Neural crest cell (in vitro differentiated cells): Measurements from ENCODE around the gene TALDO1. TPM values are rescaled to one million over a fixed set of nuclear protein-coding genes. Genes with fewer than 3 reads are reported as not detected.

ENCODE experiments used
- DNase-seq: peaks from one replicate; pipeline ENCODE4 v3.0.0; 2021; ENCODE audit warnings: low read depth, mixed read lengths, low spot score
- H3K27ac Mint-ChIP-seq: one replicate; pipeline ENCODE4 v1.8.0; 2021; ENCODE audit warnings: mild to moderate bottlenecking, mixed read lengths; ENCODE audit not compliant: unreplicated experiment
- H3K27me3 Mint-ChIP-seq: 2 replicates; pipeline ENCODE4 v1.8.0; 2021; ENCODE audit warnings: low read depth, mild to moderate bottlenecking, mixed read lengths
- H3K36me3 Mint-ChIP-seq: 2 replicates; pipeline ENCODE4 v1.8.0; 2021; ENCODE audit warnings: low read depth, mild to moderate bottlenecking, mixed read lengths
- H3K4me1 Mint-ChIP-seq: 2 replicates; pipeline ENCODE4 v1.8.0; 2021; ENCODE audit warnings: mixed read lengths
- H3K4me3 Mint-ChIP-seq: one replicate; pipeline ENCODE4 v1.8.0; 2021; ENCODE audit warnings: mild to moderate bottlenecking, mixed read lengths
- H3K9me3 Mint-ChIP-seq: 2 replicates; pipeline ENCODE4 v1.8.0; 2021; ENCODE audit warnings: mixed read lengths
- total RNA-seq: library from RNA; stranded (reverse); gene quantifications from 2 replicates; pipeline ENCODE4 v1.2.1, GENCODE V29; 2021
- TF ChIP-seq, protein P1 (sequence below): fragments of 200-600 bp; sonication (generic); conservative IDR thresholded peaks from 2 replicates; pipeline ENCODE4 v1.5.0; 2021; ENCODE audit warnings: antibody characterized with exemption, mild to moderate bottlenecking

TALDO1 gene
- total RNA-seq, 1 donor from 2014 or later = 154 TPM

DNA sequence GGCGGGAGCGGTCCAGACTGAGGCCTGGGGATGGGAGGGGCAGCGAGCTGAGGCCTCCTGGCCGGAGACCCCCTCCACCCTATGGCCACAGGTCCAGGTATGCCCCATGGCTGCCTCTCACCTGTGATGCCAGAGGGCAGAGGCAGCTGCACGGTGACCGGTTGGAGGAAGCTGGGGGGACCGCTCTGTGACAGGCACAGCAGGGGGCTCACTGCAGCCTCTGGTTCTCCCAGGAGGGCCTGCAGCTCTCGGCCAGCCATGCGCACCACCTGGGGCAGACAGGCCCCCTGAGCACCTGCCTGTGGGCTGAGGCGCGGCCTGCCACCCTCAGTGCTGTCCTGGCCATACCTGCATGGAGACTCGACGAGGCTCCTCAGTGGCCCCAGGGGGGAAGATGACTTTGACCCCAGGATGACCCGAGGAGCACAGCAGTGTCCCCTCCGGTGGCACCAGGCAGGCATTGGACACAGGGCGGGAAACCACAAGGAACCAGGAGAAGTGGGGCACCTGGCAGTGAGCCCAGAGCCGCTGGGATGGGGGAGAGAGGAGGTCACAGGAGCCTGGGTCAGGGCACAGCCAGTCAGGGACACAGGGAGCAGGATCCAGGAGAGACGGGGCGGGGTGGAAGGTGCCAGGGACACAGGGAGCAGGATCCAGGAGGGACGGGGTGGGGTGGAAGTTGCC lies 54.0 kb downstream of the TALDO1 start:
- Mint-ChIP-seq H3K4me1 (peaks cover 10% of the 10 kb centered on the region), H3K27me3 (no peaks in the 10 kb centered on the region), H3K9me3 (no peaks in the 10 kb centered on the region), H3K4me3 (peak overlapping the region; percentile 57), H3K27ac (no peak overlapping the region), H3K36me3 (no peaks in the 10 kb centered on the region)
- DNase-seq = no peak
- TF ChIP-seq, protein P1, sequence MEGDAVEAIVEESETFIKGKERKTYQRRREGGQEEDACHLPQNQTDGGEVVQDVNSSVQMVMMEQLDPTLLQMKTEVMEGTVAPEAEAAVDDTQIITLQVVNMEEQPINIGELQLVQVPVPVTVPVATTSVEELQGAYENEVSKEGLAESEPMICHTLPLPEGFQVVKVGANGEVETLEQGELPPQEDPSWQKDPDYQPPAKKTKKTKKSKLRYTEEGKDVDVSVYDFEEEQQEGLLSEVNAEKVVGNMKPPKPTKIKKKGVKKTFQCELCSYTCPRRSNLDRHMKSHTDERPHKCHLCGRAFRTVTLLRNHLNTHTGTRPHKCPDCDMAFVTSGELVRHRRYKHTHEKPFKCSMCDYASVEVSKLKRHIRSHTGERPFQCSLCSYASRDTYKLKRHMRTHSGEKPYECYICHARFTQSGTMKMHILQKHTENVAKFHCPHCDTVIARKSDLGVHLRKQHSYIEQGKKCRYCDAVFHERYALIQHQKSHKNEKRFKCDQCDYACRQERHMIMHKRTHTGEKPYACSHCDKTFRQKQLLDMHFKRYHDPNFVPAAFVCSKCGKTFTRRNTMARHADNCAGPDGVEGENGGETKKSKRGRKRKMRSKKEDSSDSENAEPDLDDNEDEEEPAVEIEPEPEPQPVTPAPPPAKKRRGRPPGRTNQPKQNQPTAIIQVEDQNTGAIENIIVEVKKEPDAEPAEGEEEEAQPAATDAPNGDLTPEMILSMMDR = no peak

DNA sequence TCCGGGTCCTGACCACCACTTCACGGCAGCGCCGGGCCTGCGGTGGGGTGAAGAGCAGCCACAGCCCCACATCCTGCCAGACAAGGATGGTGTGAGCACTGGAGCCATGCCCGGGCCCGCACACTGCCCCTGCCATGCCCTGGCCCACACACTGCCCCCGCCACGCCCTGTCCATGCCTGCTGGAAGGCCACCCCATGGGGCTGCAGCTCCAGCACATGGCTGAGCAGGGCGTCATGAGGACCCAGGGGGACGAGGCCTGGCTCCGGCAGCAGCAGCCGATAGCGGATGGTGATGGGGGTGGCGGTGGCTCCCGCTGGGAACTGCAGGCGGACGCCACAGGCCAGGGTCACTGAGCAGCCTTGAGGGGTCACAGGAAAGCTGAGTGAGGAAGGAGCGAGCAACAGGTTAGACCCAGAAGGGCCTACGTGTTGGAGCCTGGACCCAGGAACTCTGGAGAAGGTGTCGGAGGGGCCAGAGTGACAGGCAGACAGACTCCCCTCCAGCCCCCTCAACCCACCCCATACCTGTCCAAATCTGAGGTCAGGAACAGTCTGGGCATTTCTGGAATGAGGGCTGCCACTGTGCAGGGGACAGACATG lies 54.9 kb downstream of the TALDO1 start:
- no peaks in the 10 kb centered on the region for H3K27me3 Mint-ChIP-seq
- H3K4me3 Mint-ChIP-seq = no peak overlapping the region
- TF ChIP-seq, protein P1 = no peak
- no peak overlapping the region for H3K27ac Mint-ChIP-seq
- no peak for DNase-seq
- peaks cover 3% of the 10 kb centered on the region for H3K4me1 Mint-ChIP-seq
- no peaks in the 10 kb centered on the region for H3K9me3 Mint-ChIP-seq
- H3K36me3 Mint-ChIP-seq = no peaks in the 10 kb centered on the region

GRCh38 chr11:802693-803466 lies 55.6 kb downstream of the TALDO1 start:
- H3K27ac Mint-ChIP-seq = no peak overlapping the region
- H3K27me3 Mint-ChIP-seq = no peaks in the 10 kb centered on the region
- peak overlapping the region; percentile 38 for H3K4me3 Mint-ChIP-seq
- H3K4me1 Mint-ChIP-seq = peaks cover 3% of the 10 kb centered on the region
- TF ChIP-seq, protein P1 = no peak
- H3K9me3 Mint-ChIP-seq = no peaks in the 10 kb centered on the region
- H3K36me3 Mint-ChIP-seq = no peaks in the 10 kb centered on the region
- no peak for DNase-seq

DNA sequence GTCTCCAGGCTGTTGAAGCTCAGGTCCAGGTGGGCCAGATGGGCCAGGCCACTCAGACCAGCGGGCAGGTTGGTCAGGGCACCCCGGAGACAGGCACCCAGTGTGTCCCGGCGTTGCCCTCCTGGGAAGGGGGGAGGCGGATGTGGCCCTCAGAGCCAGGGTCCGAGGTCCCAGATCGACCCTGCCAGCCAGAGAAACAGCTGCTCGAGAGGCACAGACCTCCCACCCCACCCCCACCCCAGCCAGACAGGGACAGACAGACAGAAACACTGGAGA lies 56.1 kb downstream of the TALDO1 start:
- Mint-ChIP-seq H3K4me3 (no peak overlapping the region), H3K27me3 (no peaks in the 10 kb centered on the region), H3K4me1 (peaks cover 5% of the 10 kb centered on the region), H3K27ac (no peak overlapping the region), H3K36me3 (no peaks in the 10 kb centered on the region), H3K9me3 (no peaks in the 10 kb centered on the region)
- TF ChIP-seq, protein P1 = no peak
- DNase-seq = no peak

- Mint-ChIP-seq H3K4me3 (peak overlapping the region; percentile 84), H3K9me3 (no peaks in the 10 kb centered on the region), H3K27ac (no peak overlapping the region), H3K36me3 (no peaks in the 10 kb centered on the region), H3K27me3 (no peaks in the 10 kb centered on the region), H3K4me1 (peaks cover 11% of the 10 kb centered on the region)
- TF ChIP-seq, protein P1 = no peak
- DNase-seq = no peak
Measured at GRCh38 chr11:803770-804598, 56.7 kb downstream of the TALDO1 start.
